ENCODE results near the gene IREB2.

The IREB2 gene

GRCh38 chr15:78542647-78543046 is 104.6 kb downstream of the IREB2 start:
- DNase-seq (ENCODE audit: low read depth), result no peak

DNA sequence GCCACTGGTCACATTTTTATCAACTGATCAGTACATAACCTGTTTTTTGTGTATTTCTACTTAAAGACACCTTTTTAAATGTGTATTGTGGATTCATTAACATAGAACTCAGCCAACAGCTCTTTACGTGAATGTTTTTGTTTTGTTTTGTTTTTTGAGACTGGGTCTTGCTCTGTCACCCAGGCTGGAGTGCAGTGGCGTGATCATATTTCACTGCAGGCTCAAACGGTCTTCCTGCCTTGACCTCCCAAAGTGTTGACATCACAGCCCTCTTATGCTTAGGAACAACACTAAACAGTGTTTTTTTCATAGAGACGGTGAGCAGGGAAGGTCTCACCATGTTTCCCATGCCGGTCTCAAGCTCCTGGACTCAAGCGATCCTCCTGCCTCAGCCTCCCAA is 112.2 kb downstream of the IREB2 start:
- DNase-seq (ENCODE audit: low read depth), result no peak

DNA sequence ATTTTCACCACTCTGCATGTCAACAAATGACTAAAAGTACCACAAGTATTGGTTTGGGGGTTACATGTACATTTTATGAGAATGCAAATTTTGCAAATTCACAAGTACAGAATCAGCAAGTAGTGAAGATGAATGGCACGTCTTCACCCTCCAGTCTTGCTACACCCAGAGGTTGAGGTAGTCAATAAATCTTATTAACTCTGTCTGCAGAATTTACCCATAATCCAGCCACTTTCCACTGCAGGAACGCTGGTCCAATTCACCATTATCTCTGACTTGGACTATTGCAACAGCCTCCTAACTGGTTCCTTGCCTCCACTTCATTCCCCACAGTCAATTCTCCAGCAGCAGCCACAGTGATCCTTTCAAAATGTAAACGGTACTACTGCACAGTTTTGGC is 112.8 kb downstream of the IREB2 start:
- DNase-seq (ENCODE audit: low read depth), result no peak

Data from activated T-cell treated with anti-CD3 and anti-CD28 coated beads for 1 hour (primary cell).